AG04449 (cell line): ENCODE results near the gene CCNB1IP1.

Experiments
- CTCF ChIA-PET: fragments of 350-600 bp; formaldehyde crosslinking; extraction: SDS; loops from one replicate; lab custom pipeline; 2021; ENCODE audit warnings: antibody characterized with exemption; lab: Yijun Ruan, JAX
- POLR2A ChIA-PET: fragments of 400-600, 350-600 bp; formaldehyde crosslinking; extraction: SDS; loops from one replicate; lab custom pipeline; 2020; ENCODE audit warnings: antibody characterized with exemption, inconsistent platforms; lab: Yijun Ruan, JAX
- DNase-seq: peaks from one replicate; pipeline ENCODE4 v3.0.0-alpha.2; 2010; ENCODE audit warnings: low read depth, low spot score
- H3K4me3 ChIP-seq: 2 replicates; pipeline ENCODE4 v1.5.1; 2011; ENCODE audit warnings: low read depth, mild to moderate bottlenecking, control low read depth, low read length
- TF ChIP-seq, protein P1 (sequence below): IDR thresholded peaks from one replicate; pipeline ENCODE4 v1.5.1; 2011; ENCODE audit warnings: mild to moderate bottlenecking, moderate library complexity, low read length, control low read depth, inconsistent platforms; ENCODE audit not compliant: insufficient read depth; ENCODE audit errors: missing control alignments

CCNB1IP1 gene

GRCh38 chr14:20350860-20351259, 17.8 kb upstream of the CCNB1IP1 start:
- no peak for DNase-seq
- ChIA-PET POLR2A (no interaction called here), CTCF (interaction anchor here (1.0 to 9.6 kb wide), 7 partner anchors 9 to 66 kb away, joined by 3 to 68 read pairs (median 3); no protein-coding TSS in a partner anchor)
- H3K4me3 ChIP-seq: no peak overlapping the region
- TF ChIP-seq, protein P1, sequence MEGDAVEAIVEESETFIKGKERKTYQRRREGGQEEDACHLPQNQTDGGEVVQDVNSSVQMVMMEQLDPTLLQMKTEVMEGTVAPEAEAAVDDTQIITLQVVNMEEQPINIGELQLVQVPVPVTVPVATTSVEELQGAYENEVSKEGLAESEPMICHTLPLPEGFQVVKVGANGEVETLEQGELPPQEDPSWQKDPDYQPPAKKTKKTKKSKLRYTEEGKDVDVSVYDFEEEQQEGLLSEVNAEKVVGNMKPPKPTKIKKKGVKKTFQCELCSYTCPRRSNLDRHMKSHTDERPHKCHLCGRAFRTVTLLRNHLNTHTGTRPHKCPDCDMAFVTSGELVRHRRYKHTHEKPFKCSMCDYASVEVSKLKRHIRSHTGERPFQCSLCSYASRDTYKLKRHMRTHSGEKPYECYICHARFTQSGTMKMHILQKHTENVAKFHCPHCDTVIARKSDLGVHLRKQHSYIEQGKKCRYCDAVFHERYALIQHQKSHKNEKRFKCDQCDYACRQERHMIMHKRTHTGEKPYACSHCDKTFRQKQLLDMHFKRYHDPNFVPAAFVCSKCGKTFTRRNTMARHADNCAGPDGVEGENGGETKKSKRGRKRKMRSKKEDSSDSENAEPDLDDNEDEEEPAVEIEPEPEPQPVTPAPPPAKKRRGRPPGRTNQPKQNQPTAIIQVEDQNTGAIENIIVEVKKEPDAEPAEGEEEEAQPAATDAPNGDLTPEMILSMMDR: peak; percentile 24

DNA sequence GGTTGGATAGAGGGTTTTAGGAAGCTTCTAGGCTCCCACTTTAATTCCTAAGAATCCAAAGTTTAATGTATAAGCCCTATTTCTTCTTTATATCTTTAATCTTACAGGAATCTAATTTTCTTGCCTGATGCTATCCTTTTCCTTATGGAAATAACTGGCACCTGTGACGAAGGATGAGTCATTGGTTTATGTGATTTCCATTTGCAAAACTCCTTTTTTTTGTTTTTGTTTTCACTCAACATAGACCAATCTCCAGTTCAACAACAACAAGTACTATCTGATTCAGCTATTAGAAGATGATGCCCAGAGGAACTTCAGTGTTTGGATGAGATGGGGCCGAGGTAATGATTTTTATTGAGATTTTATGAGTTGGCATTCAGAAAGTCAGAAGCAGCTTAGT, 17.2 kb upstream of the CCNB1IP1 start:
- DNase-seq: no peak
- POLR2A ChIA-PET: no interaction called here
- no peak overlapping the region for H3K4me3 ChIP-seq
- CTCF ChIA-PET: interaction anchor here (1.0 to 9.6 kb wide), 7 partner anchors 9 to 67 kb away, joined by 3 to 68 read pairs (median 3); no protein-coding TSS in a partner anchor
- TF ChIP-seq, protein P1: no peak

GRCh38 chr14:20347747-20348146, 14.7 kb upstream of the CCNB1IP1 start:
- no peak overlapping the region for H3K4me3 ChIP-seq
- no peak for DNase-seq
- POLR2A ChIA-PET: no interaction called here
- TF ChIP-seq, protein P1: no peak
- CTCF ChIA-PET: no interaction called here

- TF ChIP-seq, protein P1: no peak
- ChIA-PET POLR2A (no interaction called here), CTCF (interaction anchor here (7.1 kb wide), 1 partner anchor 17 kb away, joined by 90 read pairs; the partner anchor contains the start of gene CCNB1IP1)
Observed at GRCh38 chr14:20346713-20347112, 13.6 kb upstream of the CCNB1IP1 start.

DNA sequence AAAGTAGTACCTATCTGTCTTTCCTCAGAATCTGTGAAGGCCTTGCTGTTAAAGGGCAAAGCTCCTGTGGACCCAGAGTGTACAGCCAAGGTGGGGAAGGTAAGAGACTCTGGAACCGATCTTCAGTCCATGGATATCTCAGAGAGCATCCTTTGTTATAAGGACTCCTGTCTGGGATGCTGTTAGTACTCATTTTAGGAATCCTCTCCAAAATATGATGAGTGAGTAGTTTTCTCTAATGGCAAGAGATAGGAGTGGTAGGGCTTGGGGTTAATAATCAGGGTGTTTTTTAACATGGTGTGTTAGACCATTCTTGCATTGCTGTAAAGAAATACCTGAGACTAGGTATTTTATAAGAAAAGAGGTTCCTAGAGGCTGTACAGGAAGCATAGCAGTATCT, 12.3 kb upstream of the CCNB1IP1 start:
- no peak for DNase-seq
- POLR2A ChIA-PET: interaction anchor here (1.2 kb wide), 1 partner anchor 64 kb away, joined by 3 read pairs; no protein-coding TSS in a partner anchor
- CTCF ChIA-PET: interaction anchor here (0.9 to 7.1 kb wide), 2 partner anchors 15 to 70 kb away, joined by 3 to 90 read pairs; partner anchors contain the start of gene CCNB1IP1
- H3K4me3 ChIP-seq: no peak overlapping the region
- TF ChIP-seq, protein P1: no peak

More at GRCh38 chr14:20346713-20347112, 13.6 kb upstream of the CCNB1IP1 start:
- H3K4me3 ChIP-seq: no peak overlapping the region
- no peak for DNase-seq

GRCh38 chr14:20343862-20344220, 10.8 kb upstream of the CCNB1IP1 start:
- TF ChIP-seq, protein P1: no peak
- POLR2A ChIA-PET: interaction anchor here (0.8 to 2.1 kb wide), 13 partner anchors 8 to 728 kb away, joined by 3 to 17 read pairs (median 7); partner anchors contain the start of genes APEX1, CCNB1IP1, OSGEP and PIP4P1
- DNase-seq: no peak
- H3K4me3 ChIP-seq: peak overlapping the region; percentile 88
- CTCF ChIA-PET: interaction anchor here (1.1 to 7.1 kb wide), 3 partner anchors 12 to 32 kb away, joined by 3 to 90 read pairs (median 14); partner anchors contain the start of gene CCNB1IP1
